ENCODE measurements around the gene DLG2.

DLG2 gene

GRCh38 chr11:83921447-83922192 is 1705.5 kb downstream of the DLG2 start:
- DNase-seq (ENCODE audit: low spot score) = no peak

GRCh38 chr11:83918476-83918875 is 1708.7 kb downstream of the DLG2 start:
- no peak for DNase-seq (ENCODE audit: low spot score)

GRCh38 chr11:83914995-83915394 is 1712.1 kb downstream of the DLG2 start:
- no peak for DNase-seq (ENCODE audit: low spot score)

GRCh38 chr11:83909579-83910534 is 1717.3 kb downstream of the DLG2 start:
- no peak for DNase-seq (ENCODE audit: low spot score)

- no peak for DNase-seq (ENCODE audit: low spot score)
These were observed 1718.8 kb downstream of the DLG2 start for GRCh38 chr11:83908298-83908856.

GRCh38 chr11:83895516-83895915 is 1731.6 kb downstream of the DLG2 start:
- no peak for DNase-seq (ENCODE audit: low spot score)

- no peak for DNase-seq (ENCODE audit: low spot score)
These were observed 1745.7 kb downstream of the DLG2 start for GRCh38 chr11:83881428-83881827.

- DNase-seq (ENCODE audit: low spot score) = no peak
These were observed 1756.1 kb downstream of the DLG2 start for GRCh38 chr11:83871054-83871453.

- no peak for DNase-seq (ENCODE audit: low spot score)
These were observed 1760.5 kb downstream of the DLG2 start for GRCh38 chr11:83866655-83867054.

- no peak for DNase-seq (ENCODE audit: low spot score)
These were observed 1761.3 kb downstream of the DLG2 start for GRCh38 chr11:83865636-83866461.

GRCh38 chr11:83864412-83865057 is 1762.6 kb downstream of the DLG2 start:
- no peak for DNase-seq (ENCODE audit: low spot score)

- DNase-seq (ENCODE audit: low spot score) = no peak
These were observed 1763.9 kb downstream of the DLG2 start for GRCh38 chr11:83863272-83863671.

- no peak for DNase-seq (ENCODE audit: low spot score)
These were observed 1764.5 kb downstream of the DLG2 start for GRCh38 chr11:83862691-83863090.

GRCh38 chr11:83862033-83862432 is 1765.1 kb downstream of the DLG2 start:
- no peak for DNase-seq (ENCODE audit: low spot score)

- no peak for DNase-seq (ENCODE audit: low spot score)
These were observed 1768.5 kb downstream of the DLG2 start for GRCh38 chr11:83858694-83859093.

- no peak for DNase-seq (ENCODE audit: low spot score)
These were observed 1771.9 kb downstream of the DLG2 start for GRCh38 chr11:83855237-83855636.

- no peak for DNase-seq (ENCODE audit: low spot score)
These were observed 1774.2 kb downstream of the DLG2 start for GRCh38 chr11:83852775-83853442.

- DNase-seq (ENCODE audit: low spot score) = no peak
These were observed 1775.1 kb downstream of the DLG2 start for GRCh38 chr11:83852012-83852411.

- no peak for DNase-seq (ENCODE audit: low spot score)
These were observed 1779.6 kb downstream of the DLG2 start for GRCh38 chr11:83847467-83848034.

GRCh38 chr11:83845797-83846196 is 1781.3 kb downstream of the DLG2 start:
- no peak for DNase-seq (ENCODE audit: low spot score)
